HG03097 (cell line): Measurements from ENCODE around the gene SEPTIN12.

Experiments
- ATAC-seq: cut with Tn5 transposase; IDR thresholded peaks from one replicate; pipeline ENCODE4 v1.9.1; 2021; ENCODE audit not compliant: unreplicated experiment, low FRiP score

SEPTIN12 gene

DNA sequence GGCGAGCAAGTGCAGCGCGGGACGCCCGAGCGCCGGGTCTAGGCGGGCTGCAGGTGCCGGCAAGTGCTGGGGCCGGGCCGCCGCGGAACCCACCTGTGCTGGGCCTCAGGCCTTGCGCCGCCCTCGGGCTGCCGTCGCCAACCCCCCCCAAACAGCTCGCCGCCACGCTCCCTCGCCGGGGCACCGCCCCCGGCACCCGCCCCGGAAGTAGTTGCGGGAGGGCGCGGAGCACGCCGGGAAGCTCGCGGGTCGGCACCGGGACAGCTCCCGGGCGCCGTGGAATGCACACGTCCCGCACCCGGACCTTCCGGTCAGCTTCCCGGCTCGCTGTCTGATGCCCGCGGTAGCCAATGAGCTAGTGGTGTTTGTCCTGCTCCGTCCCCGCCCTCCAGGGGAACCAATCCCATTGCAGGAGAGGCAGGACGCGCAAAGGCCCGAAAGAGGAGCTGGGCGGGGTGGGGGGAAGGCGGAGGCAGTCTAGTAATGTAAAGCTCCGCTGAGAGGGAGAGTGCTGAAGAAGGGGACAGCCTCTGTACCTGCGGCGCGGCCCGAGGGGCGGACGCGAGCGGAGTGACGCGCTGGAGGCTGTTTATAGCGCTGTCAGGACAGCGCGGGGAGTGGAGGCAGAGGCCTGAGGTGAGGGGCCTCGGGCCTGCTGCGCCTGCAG, 53.9 kb downstream of the SEPTIN12 start, which contains the start of the genes ANKS3 and DNAAF8:
ANKS3 (minus strand) TSS at position 209 of the 667 bp plus-strand sequence. CDS start 4,122 bp downstream, outside the sequence.
DNAAF8 (plus strand) TSS at position 475 of the 667 bp plus-strand sequence. CDS start 1,978 bp downstream, outside the sequence.
- peak; percentile 75 for ATAC-seq

DNA sequence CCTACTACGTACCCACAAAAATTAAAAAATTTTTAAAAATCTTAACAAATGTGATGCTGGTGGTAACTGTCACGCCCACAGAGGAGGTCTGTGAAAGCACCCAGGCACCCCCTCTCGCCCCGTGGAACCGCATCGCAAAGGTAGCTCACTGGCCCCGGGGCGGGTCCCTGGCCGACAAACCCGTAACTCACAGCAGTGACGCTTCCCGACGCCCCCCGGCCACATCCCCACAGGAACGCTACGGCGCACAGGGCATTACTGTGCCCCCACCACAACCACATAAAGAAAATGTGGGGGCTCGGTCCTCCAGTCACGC, 54.4 kb downstream of the SEPTIN12 start:
- ATAC-seq: no peak

DNA sequence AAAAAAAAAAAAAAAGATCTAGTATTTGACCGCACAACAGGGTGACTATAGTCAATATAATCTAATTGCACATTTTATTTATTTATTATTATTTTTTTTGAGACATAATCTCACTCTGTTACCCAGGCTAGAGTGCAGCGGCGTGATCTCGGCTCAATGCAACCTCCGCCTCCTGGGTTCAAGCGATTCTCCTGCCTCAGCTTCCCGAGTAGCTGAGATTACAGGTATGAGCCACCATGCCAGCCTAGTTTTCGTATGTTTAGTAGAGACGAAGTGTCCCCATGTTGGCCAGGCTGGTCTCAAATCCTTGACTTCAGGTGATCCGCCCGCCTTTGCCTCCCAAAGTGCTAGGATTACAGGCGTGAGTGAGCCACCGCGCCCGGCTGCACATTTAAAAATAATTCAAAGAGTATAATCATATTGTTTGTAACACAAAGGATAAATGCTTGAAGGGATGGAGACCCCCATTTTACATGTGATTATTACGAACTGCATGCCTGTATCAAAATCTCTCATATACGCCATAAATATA, 54.9 kb downstream of the SEPTIN12 start:
- ATAC-seq: no peak

DNA sequence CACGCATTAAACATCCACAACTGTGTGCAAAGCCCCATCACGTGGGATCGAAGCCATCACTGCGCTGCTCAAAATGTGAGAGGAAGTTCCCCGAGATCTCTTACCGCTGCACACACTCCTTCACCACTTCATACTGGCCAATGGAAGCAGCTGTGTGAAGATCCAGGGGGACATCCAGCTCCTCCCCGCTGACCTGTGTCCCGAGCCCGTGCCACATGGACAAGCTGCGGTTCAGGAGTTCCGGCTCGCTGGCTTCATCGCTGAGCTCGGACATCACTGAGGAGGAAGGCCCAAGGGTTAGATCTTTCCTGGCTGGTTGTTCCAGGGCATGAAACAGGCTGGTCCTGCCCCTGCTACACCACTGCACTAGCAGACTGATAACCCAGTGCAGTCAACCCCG, 58.3 kb downstream of the SEPTIN12 start:
- ATAC-seq: no peak

DNA sequence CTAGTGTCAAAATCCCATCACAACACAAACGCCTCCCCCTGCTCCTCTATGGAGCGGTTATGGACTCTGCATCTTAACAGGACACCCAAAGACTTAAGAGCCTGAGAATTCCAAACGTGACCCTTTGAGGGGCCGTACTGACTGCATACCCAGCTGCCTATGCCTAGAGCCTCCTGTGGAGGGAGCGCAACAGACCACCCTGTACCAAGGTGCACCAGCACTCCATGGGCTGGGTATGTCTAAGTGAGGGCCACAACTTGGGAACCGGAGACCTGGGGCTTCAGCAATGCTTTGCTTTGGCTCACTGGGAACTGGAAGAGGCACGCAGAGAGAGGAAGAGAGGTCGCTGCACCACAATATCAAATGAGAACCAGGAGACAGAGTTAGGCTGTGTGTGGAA, 59.5 kb downstream of the SEPTIN12 start:
- no peak for ATAC-seq
